GM18498 (cell line): ENCODE results near the gene HS3ST5.
"Not testable (repeated sequence)": the region's sequence is repeated elsewhere in the genome, so short reads cannot be mapped to it uniquely, and the experiment has no call there.

ENCODE experiments used
- ATAC-seq: cut with Tn5 transposase; IDR thresholded peaks from one replicate; pipeline ENCODE4 v1.9.1; 2021; ENCODE audit warnings: mild to moderate bottlenecking, moderate library complexity; ENCODE audit not compliant: unreplicated experiment

Gene HS3ST5

DNA sequence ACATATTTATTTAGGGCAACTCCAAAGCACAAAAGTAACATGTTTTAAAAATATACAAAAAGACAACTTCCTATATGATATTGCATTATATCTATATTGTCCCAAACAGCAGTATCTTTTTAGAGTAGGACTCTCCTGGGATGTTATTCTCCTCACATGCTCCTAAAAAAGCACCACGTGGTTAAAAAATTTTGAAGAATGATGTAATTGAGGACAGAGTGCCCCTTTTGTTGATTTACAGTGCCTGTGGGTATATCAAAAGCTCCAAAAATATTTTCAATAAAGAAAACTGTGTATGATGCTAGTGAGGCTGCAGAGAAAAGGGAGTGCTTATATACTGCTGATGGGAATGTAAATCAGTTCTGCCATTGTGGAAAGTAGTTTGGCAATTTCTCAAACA, 241.6 kb downstream of the HS3ST5 start:
- ATAC-seq = no peak

DNA sequence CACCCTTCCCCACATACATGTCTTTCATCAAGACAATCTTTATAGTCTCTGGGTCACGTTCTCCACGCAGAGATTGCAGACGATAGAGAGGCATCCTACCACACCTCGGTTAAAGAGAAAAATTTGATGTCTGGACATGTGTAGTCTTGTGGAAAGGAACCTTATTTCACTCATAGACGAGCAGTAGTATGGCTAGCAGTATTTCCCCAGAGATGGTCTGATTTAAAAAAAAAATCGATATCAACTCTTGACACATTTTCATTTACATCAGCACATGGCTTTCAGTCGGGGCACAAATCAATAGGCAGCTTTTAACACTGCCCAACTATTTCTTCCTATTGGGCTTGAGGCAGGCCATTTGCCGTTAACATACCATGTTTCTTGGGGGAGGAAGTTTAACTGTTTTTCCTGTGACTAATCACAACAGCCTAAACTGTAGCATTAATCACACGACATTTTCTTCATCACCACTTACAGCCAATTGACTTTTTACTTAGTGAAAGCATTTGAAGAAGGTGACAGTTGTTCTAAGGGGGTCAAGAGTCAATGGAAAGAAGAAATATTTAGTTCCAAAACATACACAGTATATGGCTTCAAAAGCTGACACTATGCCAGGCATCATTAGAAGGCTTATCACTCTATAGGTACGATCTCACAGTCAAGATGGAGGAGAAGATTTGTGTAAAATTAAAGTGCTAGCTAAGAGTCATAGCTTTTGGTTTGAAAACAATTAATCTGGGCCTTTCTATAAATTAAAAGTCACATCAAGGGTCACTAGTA, 242.4 kb downstream of the HS3ST5 start:
- ATAC-seq = no peak

DNA sequence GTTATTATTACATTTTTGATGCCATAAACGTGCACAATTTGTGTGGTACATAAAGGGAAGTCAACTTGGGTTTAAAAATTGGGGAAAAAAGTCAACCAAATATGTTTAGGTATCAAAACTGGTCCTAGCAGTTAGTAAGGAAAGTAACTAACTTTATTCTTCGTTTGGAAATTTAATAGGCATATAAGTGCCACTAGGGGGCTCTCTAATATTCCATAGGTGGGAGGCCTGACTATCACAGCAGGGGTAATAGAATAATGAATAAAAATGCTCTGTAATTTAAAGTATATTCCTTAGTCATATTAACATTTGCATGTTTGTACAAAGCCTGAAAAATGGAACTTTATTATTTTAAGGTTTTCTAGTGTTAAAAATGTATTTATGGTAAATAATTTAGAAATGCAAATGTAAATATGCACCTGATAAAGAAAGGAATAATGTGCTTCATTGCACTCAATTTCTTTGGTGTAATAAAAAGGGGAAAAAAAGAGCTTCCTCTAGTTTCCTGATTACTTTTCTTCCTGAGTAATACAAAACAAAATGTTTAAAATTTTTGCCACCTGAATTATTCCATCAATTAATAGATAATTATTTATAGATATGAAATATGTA, 246.2 kb downstream of the HS3ST5 start:
- peak; percentile 59 for ATAC-seq

DNA sequence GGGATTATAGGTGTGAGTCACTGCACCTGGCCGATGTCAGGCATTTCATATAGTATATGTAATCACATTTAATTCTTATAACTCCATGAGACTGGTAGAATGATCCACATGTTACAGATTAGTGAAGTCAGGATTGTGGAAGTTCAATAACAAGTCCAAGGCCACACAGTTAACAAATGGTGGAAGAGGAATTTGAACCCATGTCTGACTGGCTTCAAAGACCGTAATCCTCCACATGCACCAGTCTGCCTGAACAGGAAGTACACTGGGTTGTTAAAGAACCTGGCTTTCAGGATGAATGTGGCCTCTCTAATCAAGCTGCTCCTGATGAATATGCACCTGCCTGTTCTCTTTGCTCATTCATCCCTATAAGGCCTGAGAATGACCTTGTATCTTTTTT, 249.9 kb downstream of the HS3ST5 start:
- ATAC-seq = no peak

DNA sequence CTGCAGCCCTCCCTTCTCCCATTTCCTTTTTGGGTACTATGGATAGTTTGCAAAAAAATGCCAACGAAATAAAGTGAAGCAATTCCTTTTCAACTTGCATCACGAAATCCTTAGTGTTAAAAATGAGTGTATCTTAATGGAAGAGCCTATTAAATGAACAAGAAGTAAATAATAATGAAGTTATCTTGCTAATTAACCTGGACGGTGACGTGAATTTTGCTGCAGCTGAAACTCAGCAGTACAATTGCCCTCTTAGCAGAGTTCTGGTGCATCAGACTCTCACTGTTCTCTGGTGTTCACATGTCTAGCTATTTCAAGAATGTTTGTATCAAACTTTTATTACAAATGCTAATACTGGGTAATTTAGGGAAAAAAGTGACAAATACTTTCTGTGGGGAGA, 252.2 kb downstream of the HS3ST5 start:
- no peak for ATAC-seq

DNA sequence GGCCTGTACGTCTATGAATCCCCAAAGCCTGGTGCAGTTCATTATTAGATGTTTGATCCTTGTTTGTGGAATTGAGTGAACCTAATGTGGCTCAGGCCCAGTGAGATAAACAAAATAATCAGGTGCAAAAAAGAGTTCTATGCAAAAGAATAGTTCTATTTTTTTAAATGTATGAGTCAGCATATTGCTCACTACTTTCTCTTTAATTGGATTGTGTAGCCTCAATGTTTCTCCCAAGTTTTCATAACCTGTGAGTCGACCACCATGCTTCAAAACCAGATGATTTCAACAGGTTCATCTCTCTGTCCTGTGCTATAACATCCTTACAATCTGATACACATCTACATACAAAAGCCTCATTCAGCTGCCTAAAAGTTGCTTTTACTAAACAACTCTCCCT, 255.3 kb downstream of the HS3ST5 start:
- ATAC-seq = no peak

DNA sequence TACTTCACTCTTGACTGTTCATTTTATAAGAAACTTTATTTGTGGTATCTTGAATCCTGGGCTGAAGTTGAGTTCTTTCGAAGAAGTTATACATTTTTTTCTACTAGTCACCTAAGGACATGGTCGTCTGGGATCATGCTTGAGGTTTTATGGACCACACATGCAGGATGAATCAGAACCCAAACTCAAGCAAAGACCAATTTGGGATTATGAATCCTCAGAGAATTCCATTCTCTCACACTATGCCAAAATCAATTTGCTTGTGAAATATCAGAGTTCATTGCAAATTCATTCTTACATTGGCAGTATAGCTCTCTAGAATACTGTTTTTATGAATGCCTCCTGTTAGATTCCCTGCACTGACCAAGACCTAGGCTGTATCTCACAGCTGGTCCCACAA, 257.6 kb downstream of the HS3ST5 start:
- no peak for ATAC-seq

DNA sequence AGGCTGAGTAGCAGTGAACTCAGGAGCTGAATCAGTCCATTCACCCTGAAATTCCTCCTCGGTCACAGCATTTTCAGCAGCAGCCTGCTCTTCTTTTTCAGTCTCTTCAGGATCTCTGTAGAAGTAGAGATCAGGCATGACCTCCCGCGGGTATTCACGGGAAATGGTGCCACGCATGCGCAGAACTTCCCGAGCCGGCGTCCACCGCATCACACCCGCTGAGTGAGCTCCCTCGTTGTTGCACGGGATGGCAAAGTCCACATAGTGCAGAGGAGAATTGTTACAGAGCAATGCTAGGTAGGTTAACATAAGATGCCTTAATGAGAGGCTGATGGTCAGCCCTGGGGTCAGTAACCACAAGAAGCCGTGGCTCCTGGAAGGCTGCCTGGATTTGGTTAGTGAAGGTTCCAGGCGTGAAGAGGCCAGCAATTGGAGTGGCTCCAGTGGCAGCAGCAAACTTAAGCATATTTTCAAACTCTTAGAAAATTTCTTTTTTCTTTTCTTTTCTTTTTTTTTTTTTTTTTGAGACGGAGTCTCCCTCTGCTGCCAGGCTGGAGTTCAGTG, 258.4 kb downstream of the HS3ST5 start:
- no peak for ATAC-seq

DNA sequence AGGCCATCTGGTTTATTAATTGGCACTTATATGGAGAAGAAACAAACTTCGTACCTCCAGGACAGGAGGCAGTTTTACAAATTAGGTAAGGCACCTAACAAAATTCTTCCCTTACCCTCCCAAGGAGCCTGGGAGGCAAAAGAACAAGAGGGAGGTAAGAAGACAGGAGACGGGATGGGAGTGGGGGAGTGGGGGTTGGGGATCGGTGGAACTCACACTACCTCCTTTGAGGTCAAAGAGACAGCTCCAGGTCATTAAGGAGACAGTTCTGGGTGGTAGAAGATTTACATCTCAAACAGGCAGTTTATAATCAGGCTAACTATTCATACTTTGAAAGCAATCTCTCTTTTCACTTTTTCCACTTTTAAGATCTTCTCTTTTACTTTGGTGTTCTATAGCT, 259.6 kb downstream of the HS3ST5 start:
- no peak for ATAC-seq

DNA sequence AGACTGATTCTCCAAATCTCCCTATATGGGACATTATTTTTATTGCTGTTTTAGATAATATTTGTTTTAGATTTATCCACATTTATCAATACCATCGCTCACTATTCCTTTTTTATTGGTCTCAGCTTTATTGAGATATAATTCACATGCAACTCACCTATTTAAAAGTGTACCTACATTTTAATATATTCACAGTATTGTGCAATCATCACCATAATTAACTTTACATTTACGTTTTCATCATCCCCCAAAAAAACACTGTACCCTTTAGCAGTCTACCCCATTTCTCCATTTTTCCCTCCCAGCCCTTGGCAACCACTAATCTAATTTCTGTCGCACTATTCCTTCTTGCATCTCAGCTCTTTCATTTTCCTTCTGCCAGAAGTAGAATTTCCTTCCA, 261.1 kb downstream of the HS3ST5 start:
- ATAC-seq = no peak

DNA sequence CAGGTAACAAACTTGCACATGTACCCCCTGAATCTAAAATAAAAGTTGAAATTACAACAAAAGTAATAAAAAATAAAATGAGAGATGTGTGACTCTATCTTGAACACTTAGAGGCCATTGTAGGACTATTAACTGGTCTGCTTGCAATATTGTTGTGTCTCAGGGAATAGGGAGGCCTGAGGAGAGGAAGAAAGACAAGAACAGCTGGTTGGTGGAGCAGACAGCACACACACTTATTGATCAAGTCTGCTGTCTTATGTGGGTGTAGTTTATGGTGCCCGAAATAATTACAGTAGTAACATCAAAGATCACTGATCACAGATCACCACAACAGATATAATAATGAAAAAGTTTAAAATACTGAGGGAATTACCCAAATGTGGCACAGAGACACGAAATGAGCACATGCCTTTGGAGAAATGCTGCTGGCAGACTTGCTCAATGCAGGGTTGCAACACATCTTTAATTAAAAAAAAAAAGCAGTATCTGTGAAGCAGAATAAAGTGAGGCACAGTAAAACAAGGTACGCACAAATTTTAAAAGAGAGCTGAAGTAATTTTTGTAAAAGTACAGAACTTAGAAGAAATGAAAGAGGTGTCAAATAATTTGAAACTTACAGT, 261.8 kb downstream of the HS3ST5 start:
- no peak for ATAC-seq

DNA sequence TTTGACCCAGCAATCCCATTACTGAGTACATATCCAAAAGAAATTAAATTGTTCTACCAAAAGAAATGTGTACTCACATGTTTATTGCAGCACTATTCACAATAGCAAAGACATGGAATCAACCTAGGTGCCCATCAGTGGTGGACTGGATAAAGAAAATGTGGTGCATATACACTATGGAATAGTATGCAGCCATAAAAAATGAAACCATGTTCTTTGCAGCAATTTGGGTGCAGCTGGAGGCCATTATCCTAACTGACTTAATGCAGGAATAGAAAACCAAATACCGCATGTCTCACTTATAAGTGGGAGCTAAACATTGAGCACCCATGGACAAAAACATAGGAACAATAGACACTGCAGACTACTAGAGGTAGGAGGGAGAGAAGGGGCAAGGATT, 262.4 kb downstream of the HS3ST5 start:
- ATAC-seq = not testable (repeated sequence)

DNA sequence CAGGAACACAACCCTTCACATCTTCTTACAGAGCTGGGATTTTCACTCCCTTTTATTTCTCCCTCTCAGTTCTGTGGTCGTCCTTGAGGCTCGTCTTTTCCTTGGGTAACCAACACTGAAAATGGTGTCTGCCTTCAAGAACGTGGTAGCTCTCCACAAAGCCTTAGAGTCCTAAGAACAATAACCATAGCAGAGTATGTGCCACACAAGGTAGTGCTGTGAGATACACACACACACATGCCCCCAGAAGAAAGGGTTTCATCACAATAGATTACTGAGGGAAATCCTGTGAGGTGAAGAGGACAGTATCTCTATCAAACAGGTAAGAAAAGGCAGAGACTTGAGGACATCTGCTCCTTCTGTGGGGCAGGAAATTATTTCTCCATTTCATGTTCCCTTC, 267.0 kb downstream of the HS3ST5 start:
- ATAC-seq = no peak

DNA sequence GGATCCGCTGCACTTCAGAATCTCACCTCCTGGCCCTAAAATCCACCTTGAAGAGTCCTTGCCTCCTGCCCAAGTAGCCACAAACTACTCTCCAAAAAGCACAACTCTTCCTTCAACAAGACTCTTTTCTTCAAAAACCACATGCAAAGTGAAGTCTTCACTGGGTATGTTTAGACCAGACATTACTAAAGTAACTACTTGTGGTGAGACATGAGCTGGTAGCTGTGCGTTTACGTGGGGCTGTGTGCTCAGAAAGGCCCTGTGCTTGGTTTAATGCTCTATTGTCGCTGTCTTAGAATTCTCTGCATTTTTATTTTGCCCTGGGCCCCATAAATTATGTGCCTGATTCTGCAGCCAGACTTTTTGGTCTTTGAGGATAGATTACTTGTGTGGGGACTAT, 267.5 kb downstream of the HS3ST5 start:
- no peak for ATAC-seq

DNA sequence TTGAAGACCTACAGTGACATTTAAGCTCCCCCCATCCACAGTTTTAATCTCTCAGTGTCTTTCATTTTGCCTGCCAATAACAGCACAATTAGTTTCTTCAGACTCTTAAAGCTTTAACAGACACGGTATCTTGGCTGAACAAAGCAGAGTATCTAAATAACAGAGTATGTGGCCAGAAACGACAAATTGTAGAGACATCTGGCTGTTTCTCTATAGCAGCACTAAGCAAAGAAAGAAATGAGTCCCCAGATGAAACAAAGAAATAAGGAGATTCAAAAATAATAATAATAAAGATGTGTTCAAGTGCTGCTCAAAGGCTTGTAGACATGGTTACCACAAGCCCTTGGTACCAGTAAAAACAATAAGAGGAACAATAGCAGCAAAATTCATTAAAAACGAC, 274.1 kb downstream of the HS3ST5 start:
- ATAC-seq = no peak

DNA sequence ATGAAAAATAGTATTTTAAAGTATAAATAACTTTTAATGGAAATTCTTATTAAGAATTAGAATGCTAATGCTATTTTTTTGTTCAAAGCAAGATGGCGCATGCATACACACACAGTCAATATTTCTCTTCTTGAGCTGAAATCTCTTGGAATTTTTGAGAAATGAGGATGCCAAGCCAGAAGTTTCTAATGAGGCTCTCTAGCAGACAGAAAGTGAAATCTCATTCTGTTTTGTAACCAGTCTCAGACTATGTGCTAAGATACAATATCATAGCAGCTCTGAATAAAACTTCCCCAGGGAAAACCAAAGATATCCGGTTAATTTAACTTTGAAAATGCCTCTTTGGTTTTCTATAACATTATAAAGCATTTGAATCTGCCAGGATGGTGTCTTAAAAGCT, 274.7 kb downstream of the HS3ST5 start:
- no peak for ATAC-seq

DNA sequence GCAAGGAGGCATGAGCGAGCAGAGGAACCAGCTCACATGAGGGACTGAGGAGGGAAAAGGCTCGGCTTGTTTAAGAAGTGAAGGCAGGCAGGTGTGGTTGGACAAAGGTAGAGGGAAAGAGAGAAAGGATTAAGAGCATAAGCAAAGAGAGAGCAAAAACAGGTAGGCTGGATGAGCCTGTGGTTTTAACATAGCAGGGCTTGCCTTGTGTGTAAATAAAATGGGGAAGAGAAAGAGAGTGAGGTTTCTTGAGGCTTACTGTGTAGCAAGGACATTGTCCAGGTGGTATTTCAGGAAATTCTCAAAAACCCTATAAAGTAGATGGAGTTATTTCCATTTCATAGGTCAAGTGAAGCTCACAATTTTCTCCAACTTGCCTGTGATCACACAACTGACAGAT, 278.0 kb downstream of the HS3ST5 start:
- ATAC-seq = no peak

DNA sequence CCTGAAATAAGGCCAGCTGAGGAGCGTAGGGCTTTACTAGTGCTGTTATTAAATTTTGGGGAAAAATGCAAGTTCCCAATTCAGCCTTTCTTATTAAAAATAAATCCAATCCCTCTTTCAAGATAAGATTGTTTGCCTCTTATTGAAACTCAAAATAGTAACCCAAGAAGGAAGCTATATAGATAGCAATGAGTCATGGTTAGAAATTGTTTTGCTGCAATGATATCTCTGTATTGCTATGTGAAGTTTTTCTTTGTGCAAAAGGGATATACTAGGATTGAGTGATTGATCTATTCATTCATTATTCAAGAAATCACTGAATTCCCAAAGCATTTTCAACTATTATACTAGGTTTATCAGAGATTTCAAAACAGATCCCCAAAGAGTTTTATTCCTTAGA, 278.9 kb downstream of the HS3ST5 start:
- ATAC-seq = no peak

DNA sequence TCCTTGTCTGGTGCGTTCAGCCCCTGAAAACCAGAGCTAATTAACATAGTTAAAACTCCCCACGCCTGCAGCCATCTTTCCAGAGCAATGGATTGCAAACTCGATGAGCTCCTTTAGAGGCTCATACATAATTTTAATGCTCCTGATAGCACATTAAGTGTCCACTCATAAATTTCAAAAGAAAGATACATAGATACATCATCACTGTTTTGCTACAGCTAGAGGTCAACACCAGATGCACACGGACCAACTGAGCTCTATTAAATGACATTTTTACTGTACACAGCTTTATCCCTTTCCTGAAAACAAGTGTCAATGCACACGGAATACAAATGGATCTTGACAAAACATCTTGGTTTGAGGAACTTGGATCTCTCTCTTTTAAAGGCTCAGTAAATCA, 280.6 kb downstream of the HS3ST5 start:
- no peak for ATAC-seq

DNA sequence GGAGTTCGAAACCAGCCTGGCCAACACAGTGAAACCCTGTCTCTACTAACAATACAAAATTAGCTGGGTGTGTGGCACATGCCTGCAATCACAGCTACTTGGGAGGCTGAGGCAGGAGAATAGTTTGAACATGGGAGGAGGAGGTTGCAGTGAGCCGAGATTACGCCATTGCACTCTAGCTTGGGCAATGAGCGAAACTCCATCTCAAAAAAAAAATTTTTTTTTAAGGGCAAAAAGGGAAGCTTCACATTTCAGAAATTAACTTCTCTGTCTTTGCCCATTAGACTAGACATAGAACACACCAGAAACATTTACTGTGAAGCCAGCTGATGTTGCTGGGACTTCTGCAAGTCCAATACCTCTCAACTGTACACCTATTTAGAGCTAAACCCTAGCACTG, 281.1 kb downstream of the HS3ST5 start:
- ATAC-seq = no peak

DNA sequence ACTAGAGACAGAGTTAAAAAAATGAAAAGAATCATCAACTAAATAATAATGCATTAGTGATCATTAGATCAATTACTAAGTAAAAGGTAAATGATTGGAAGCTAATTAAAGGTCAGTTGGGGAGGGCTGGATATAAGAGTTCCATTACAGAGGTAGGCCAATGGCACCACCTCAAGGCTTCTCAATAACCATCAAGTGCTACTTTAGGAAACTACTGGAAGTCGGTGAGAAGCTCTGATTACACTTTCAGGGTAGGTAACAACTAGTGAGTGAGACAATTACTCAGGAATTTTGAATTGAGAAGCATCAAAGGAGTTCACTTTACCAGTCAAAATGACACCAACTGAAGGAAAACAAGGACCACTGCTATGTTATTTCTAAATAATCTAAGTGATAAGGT, 281.7 kb downstream of the HS3ST5 start:
- no peak for ATAC-seq

DNA sequence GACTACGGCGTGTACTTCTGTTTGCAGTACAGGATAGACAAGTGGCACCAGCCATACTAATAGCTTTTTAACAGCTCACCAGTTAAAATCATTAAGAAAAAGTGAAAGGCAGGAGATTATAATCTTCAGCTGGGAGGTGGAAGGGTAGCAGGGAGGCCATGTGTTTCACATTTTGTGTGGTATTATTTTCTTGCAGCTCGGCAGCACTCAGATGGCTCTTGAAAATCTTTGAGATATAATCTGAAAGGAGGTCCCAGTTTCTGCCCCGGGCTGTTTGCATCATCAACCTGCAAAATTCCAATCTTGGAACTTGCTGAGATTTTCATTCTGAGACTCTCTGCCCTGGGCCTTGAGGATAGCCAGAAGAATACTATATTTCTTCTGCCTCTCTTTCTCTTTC, 284.4 kb downstream of the HS3ST5 start:
- no peak for ATAC-seq
